Central memory CD8-positive, alpha-beta T cell (primary cell): ENCODE measurements around the gene TYSND1.

Source experiments
- ATAC-seq: fragments of 150-1000 bp; cut with Tn5 transposase; replicated peaks from 2 replicates; pipeline ENCODE4 v1.10.0; 2022; ENCODE audit warnings: mild to moderate bottlenecking, moderate FRiP score, moderate number of reproducible peaks; ENCODE audit not compliant: poor library complexity, severe bottlenecking; ENCODE audit errors: extremely low read depth
- DNase-seq, 2 donors: peaks; one replicate each; pipeline ENCODE4 v3.0.0; 2021; ENCODE audit warnings: low spot score in 2 of 2
- H3K27ac Mint-ChIP-seq: one replicate; pipeline ENCODE4 v1.8.0; 2022; ENCODE audit warnings: low read depth, mild to moderate bottlenecking, moderate library complexity, mixed read lengths
- H3K27me3 Mint-ChIP-seq: one replicate; pipeline ENCODE4 v1.8.0; 2022; ENCODE audit warnings: mixed read lengths
- H3K36me3 Mint-ChIP-seq: one replicate; pipeline ENCODE4 v1.8.0; 2022; ENCODE audit warnings: mild to moderate bottlenecking, moderate library complexity, mixed read lengths; ENCODE audit not compliant: insufficient read depth
- H3K4me1 Mint-ChIP-seq: one replicate; pipeline ENCODE4 v1.8.0; 2022; ENCODE audit warnings: mixed read lengths
- H3K4me3 Mint-ChIP-seq: one replicate; pipeline ENCODE4 v1.8.0; 2022; ENCODE audit warnings: mild to moderate bottlenecking, moderate library complexity, mixed read lengths
- H3K9me3 Mint-ChIP-seq: one replicate; pipeline ENCODE4 v1.8.0; 2022; ENCODE audit warnings: mixed read lengths

TYSND1 gene

DNA sequence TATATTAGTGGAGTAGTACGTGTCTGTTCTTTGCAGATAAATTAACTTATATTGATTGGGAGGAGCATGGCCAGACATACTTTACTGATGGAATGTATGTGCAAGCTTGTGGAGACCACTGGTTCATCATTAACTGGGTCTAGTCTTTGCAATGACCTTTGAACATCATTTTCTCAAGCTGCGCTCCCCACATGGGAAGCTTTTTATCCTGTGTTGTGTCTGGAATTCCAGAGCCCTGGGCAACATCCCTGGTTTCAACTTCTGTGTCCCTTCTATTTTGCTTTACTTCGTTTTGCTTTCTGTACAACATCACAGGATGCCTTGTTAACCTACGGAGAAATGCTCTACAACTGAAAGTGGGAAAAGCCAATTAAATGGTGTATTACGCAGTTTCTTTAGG is 55.5 kb downstream of the TYSND1 start:
- Mint-ChIP-seq H3K4me3 (no peak overlapping the region), H3K4me1 (peaks cover 38% of the 10 kb centered on the region), H3K36me3 (peaks cover 14% of the 10 kb centered on the region), H3K9me3 (no peaks in the 10 kb centered on the region), H3K27ac (no peak overlapping the region), H3K27me3 (no peaks in the 10 kb centered on the region)
- DNase-seq (no peak), ATAC-seq (no peak)

- Mint-ChIP-seq H3K4me1 (peaks cover 33% of the 10 kb centered on the region), H3K36me3 (peaks cover 14% of the 10 kb centered on the region), H3K27ac (no peak overlapping the region), H3K9me3 (no peaks in the 10 kb centered on the region), H3K4me3 (no peak overlapping the region), H3K27me3 (no peaks in the 10 kb centered on the region)
- ATAC-seq (no peak), DNase-seq (no peak)
These were observed 56.5 kb downstream of the TYSND1 start for GRCh38 chr10:70090013-70090412.

DNA sequence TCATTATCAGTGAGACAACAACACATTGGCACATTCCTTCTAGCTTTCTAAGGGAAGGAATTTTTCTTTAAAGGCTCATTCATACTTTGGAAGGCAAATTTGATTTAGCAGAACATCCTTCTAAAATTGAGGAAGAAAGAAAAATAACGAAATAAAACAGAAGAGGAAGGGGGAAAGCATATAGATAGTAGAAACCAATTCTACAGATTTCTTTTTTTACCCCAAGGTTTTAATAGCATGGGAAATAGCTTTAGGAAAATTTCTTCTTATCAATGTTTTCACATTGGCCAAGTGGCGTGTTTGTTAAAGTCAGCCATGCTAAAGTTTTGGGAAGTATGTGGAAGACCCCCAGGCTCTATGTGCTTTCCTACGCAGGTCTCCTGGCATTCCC is 58.2 kb downstream of the TYSND1 start:
- H3K36me3 Mint-ChIP-seq: peaks cover 10% of the 10 kb centered on the region
- no peak overlapping the region for H3K27ac Mint-ChIP-seq
- no peaks in the 10 kb centered on the region for H3K9me3 Mint-ChIP-seq
- peaks cover 16% of the 10 kb centered on the region for H3K4me1 Mint-ChIP-seq
- no peaks in the 10 kb centered on the region for H3K27me3 Mint-ChIP-seq
- no peak for DNase-seq
- no peak overlapping the region for H3K4me3 Mint-ChIP-seq
- no peak for ATAC-seq
